Panc1 (cell line): ENCODE measurements around the gene AIFM1. TPM values are rescaled to one million over a fixed set of nuclear protein-coding genes. Genes with fewer than 3 reads are reported as not detected.

ENCODE experiments used
- ATAC-seq: fragments of 200-7000 bp; cut with Tn5 transposase; 2 replicates; pipeline ENCODE4 v1.9.1; 2020; ENCODE audit warnings: mild to moderate bottlenecking, moderate library complexity
- BruUV-seq: library from RNA; stranded (reverse); fragments of 400-500 nt; replicated peaks from 2 replicates; lab custom pipeline; 2021; lab: Mats Ljungman, UMichigan
- CTCF ChIA-PET: fragments of 300-600 bp; sonication (Branson Sonifier 250); formaldehyde crosslinking; loops from one replicate; lab custom pipeline; 2022; ENCODE audit warnings: antibody characterized with exemption; lab: Charles Lee
- POLR2A ChIA-PET: fragments of 300-600 bp; sonication (Branson Sonifier 250); formaldehyde crosslinking; loops from one replicate; lab custom pipeline; 2022; ENCODE audit warnings: antibody characterized with exemption; lab: Charles Lee
- DNase-seq: peaks from one replicate; pipeline ENCODE4 v3.0.0-alpha.2; 2010; ENCODE audit warnings: low read depth, low spot score
- H3K27ac ChIP-seq: 2 replicates; pipeline ENCODE4 v1.5.1; 2011; ENCODE audit warnings: mild to moderate bottlenecking, low read length, inconsistent platforms
- H3K27me3 ChIP-seq: fragments of 200-500 bp; sonication (Bioruptor generic); 2 replicates; pipeline ENCODE4 v1.6.0; 2014; ENCODE audit warnings: low read length, inconsistent platforms; ENCODE audit not compliant: control insufficient read depth, insufficient read depth
- H3K36me3 ChIP-seq: fragments of 200-500 bp; sonication (Bioruptor generic); 2 replicates; pipeline ENCODE4 v1.5.1; 2014; ENCODE audit warnings: inconsistent platforms, mild to moderate bottlenecking, low read length, moderate library complexity; ENCODE audit not compliant: control insufficient read depth, insufficient read depth
- H3K4me1 ChIP-seq: 2 replicates; pipeline ENCODE4 v1.5.1; 2011; ENCODE audit warnings: inconsistent platforms, mild to moderate bottlenecking, low read length, moderate library complexity; ENCODE audit not compliant: control insufficient read depth, insufficient read depth
- H3K4me3 ChIP-seq, 2 experiments: 2 replicates each; pipeline ENCODE4 v1.5.1; 2011 to 2012; ENCODE audit warnings: low read depth in 2 of 2, low read length in 2 of 2, mild to moderate bottlenecking in 2 of 2, inconsistent platforms in 1 of 2, moderate library complexity in 1 of 2
- H3K9me3 ChIP-seq: fragments of 200-500 bp; sonication (Bioruptor generic); 2 replicates; pipeline ENCODE4 v1.5.1; 2014; ENCODE audit warnings: low read depth, mild to moderate bottlenecking, inconsistent platforms, low read length, moderate library complexity; ENCODE audit not compliant: control insufficient read depth, insufficient read depth
- POLR2AphosphoS5 ChIP-seq: IDR thresholded peaks from 2 replicates; pipeline ENCODE4 v1.6.1; 2012; ENCODE audit warnings: mild to moderate bottlenecking, low read depth, low read length, moderate library complexity
- SIN3A ChIP-seq: IDR thresholded peaks from 2 replicates; pipeline ENCODE4 v1.6.1; 2012; ENCODE audit warnings: low read depth, mild to moderate bottlenecking, low read length, moderate library complexity, borderline replicate concordance; ENCODE audit not compliant: insufficient read depth
- TCF7L2 ChIP-seq: IDR thresholded peaks from 2 replicates; pipeline ENCODE4 v1.6.1; 2011; ENCODE audit warnings: mild to moderate bottlenecking, low read depth, low read length, inconsistent platforms
- in situ Hi-C: cut with HindIII; loops from 2 replicates; pipeline ENCODE4 v1.10.0; 2016; ENCODE audit warnings: low sequenced_read_pairs, low pct_unique_long_range_greater_than_20kb
- intact Hi-C: fragments of 100-400 bp; cut with micrococcal nuclease; formaldehyde crosslinking; loops from one replicate; pipeline ENCODE4 v1.10.0; 2022; ENCODE audit not compliant: unreplicated experiment
- total RNA-seq: library from RNA; stranded (reverse); gene quantifications from one replicate; pipeline ENCODE4 v1.2.1, GENCODE V29; 2021; ENCODE audit not compliant: unreplicated experiment
- TF ChIP-seq, protein P1 (sequence below): fragments of 450-650 bp; IDR thresholded peaks from 2 replicates; pipeline ENCODE4 v1.5.1; 2017; ENCODE audit warnings: mild to moderate bottlenecking
- TF ChIP-seq, protein P2 (sequence below), 2 experiments: IDR thresholded peaks; 2 replicates each; pipeline ENCODE4 v1.6.1; 2011 to 2012; ENCODE audit warnings: low read depth in 2 of 2, control low read depth in 1 of 2, low read length in 1 of 2, mild to moderate bottlenecking in 1 of 2, moderate library complexity in 1 of 2; ENCODE audit not compliant: insufficient read depth in 1 of 2

Gene AIFM1
- total RNA-seq, 1 experiment from 2014 or later = 96.6 TPM

DNA sequence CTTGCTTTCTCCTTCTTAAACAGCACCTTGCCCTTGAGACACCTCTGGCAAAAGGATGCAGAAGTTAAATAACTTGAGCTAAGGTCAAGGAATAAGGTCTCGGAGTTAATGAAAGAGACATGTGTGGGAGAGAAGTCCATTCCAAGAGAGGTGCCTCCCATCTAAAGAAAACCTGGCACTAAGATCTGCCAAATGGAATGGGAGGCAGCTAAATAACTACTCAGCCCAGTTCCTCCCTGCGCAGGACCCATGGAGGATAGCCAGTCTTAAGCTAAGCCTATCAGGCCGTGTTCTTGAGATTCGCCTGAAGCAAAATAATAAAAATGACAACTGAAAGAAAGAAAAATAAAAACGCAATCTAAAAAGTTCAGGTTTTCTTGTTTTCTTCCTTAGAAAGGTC is 34.7 kb downstream of the AIFM1 start:
- Histone ChIP-seq H3K4me3 (no peak overlapping the region), H3K9me3 (no peaks in the 10 kb centered on the region), H3K27me3 (no peaks in the 10 kb centered on the region), H3K27ac (no peak overlapping the region), H3K36me3 (peaks cover 8% of the 10 kb centered on the region; the same call in 1 of the 2 replicates), H3K4me1 (no peaks in the 10 kb centered on the region)
- no TSS peak for BruUV-seq
- ChIA-PET CTCF (interaction anchor here (0.6 kb wide), 1 partner anchor 14 kb away, joined by 3 read pairs; no protein-coding TSS in a partner anchor), POLR2A (interaction anchor here (0.5 kb wide), 1 partner anchor 15 kb away, joined by 5 read pairs; no protein-coding TSS in a partner anchor)
- ATAC-seq (no peak), DNase-seq (no peak)
- in situ Hi-C loops (no loop called here), intact Hi-C loops (no loop called here)
- TF ChIP-seq, protein P1, sequence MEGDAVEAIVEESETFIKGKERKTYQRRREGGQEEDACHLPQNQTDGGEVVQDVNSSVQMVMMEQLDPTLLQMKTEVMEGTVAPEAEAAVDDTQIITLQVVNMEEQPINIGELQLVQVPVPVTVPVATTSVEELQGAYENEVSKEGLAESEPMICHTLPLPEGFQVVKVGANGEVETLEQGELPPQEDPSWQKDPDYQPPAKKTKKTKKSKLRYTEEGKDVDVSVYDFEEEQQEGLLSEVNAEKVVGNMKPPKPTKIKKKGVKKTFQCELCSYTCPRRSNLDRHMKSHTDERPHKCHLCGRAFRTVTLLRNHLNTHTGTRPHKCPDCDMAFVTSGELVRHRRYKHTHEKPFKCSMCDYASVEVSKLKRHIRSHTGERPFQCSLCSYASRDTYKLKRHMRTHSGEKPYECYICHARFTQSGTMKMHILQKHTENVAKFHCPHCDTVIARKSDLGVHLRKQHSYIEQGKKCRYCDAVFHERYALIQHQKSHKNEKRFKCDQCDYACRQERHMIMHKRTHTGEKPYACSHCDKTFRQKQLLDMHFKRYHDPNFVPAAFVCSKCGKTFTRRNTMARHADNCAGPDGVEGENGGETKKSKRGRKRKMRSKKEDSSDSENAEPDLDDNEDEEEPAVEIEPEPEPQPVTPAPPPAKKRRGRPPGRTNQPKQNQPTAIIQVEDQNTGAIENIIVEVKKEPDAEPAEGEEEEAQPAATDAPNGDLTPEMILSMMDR = no peak
- TF ChIP-seq, protein P2, sequence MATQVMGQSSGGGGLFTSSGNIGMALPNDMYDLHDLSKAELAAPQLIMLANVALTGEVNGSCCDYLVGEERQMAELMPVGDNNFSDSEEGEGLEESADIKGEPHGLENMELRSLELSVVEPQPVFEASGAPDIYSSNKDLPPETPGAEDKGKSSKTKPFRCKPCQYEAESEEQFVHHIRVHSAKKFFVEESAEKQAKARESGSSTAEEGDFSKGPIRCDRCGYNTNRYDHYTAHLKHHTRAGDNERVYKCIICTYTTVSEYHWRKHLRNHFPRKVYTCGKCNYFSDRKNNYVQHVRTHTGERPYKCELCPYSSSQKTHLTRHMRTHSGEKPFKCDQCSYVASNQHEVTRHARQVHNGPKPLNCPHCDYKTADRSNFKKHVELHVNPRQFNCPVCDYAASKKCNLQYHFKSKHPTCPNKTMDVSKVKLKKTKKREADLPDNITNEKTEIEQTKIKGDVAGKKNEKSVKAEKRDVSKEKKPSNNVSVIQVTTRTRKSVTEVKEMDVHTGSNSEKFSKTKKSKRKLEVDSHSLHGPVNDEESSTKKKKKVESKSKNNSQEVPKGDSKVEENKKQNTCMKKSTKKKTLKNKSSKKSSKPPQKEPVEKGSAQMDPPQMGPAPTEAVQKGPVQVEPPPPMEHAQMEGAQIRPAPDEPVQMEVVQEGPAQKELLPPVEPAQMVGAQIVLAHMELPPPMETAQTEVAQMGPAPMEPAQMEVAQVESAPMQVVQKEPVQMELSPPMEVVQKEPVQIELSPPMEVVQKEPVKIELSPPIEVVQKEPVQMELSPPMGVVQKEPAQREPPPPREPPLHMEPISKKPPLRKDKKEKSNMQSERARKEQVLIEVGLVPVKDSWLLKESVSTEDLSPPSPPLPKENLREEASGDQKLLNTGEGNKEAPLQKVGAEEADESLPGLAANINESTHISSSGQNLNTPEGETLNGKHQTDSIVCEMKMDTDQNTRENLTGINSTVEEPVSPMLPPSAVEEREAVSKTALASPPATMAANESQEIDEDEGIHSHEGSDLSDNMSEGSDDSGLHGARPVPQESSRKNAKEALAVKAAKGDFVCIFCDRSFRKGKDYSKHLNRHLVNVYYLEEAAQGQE (IDR thresholded peaks at IDR 0.05; ENCODE audit: insufficient read depth in 1 of 2, low read depth in 2 of 2, low read length in 1 of 2) = no peak
- TF ChIP-seq TCF7L2 (no peak), SIN3A (no peak), POLR2AphosphoS5 (no peak)

DNA sequence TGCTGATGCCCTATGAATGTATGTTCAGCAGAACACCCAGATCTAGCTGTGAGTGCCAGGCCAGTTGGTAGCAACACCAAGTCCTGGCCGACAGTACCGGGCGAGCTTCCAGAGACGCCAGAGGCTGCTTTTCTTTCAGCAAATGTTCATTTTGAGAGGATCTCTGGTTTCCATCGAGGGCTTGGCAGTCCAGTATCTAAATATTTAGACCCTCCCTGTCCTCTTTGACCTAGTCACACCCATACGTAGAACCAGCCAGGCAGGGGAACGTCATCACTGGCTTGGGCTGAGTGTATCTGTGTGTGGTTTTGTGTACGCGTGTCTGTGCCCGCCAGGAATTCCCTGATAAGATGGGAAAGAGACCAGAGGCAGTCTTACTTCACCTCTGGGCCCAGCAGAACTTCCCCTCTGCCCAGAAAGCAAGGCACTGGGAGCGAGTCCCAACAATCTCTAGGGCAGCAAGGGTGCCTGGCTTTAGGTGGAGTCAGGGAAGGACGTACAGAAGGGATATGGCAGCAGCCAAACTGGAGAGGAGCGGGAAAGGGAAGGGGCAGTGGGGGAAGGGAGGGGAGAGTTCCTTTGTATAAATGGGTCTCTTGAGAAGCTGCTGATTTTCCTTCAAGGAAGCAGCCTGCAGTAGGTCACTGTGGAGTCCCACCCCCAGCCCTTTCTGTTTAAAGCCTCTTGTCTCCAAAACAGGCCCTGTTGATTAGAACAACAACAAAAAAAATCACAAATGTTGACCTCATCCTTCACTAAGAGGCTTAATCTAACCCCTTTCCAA is 40.4 kb downstream of the AIFM1 start:
- CTCF ChIA-PET = interaction anchor here (0.6 kb wide), 1 partner anchor 18 kb away, joined by 3 read pairs; no protein-coding TSS in a partner anchor
- intact Hi-C loops = no loop called here
- ATAC-seq = no peak

More for the DNA sequence above, 40.4 kb downstream of the AIFM1 start:
- POLR2A ChIA-PET = no interaction called here
- no peaks in the 10 kb centered on the region for H3K27me3 ChIP-seq
- DNase-seq = no peak
- in situ Hi-C loops = no loop called here
- no TSS peak for BruUV-seq
- TF ChIP-seq, protein P1 = no peak
- TF ChIP-seq, protein P2 (IDR thresholded peaks at IDR 0.05; ENCODE audit: insufficient read depth in 1 of 2, low read depth in 2 of 2, low read length in 1 of 2) = no peak
- no peak for TF ChIP-seq SIN3A
- no peak for TF ChIP-seq TCF7L2
- no peak for TF ChIP-seq POLR2AphosphoS5
- peaks cover 9% of the 10 kb centered on the region for H3K4me1 ChIP-seq
- no peaks in the 10 kb centered on the region for H3K9me3 ChIP-seq
- no peak overlapping the region for H3K27ac ChIP-seq
- peaks cover 3% of the 10 kb centered on the region; the same call in 1 of the 2 replicates for H3K36me3 ChIP-seq
- H3K4me3 ChIP-seq = no peak overlapping the region
